Hepatocyte (in vitro differentiated cells): Measurements from ENCODE around the gene CLSTN1. TPM values are rescaled to one million over a fixed set of nuclear protein-coding genes. Genes with fewer than 3 reads are reported as not detected.

Experiments
- DNase-seq: peaks from one replicate; pipeline ENCODE4 v3.0.0-alpha.2; 2016; ENCODE audit warnings: low spot score
- H2AFZ ChIP-seq: fragments of 200-600 bp; sonication (generic); 2 replicates; pipeline ENCODE4 v1.6.0; 2016; ENCODE audit warnings: antibody characterized with exemption, mild to moderate bottlenecking
- H3K27ac ChIP-seq: fragments of 200-600 bp; sonication (generic); 2 replicates; pipeline ENCODE4 v1.5.1; 2016; ENCODE audit warnings: mild to moderate bottlenecking
- H3K27me3 ChIP-seq: fragments of 200-600 bp; sonication (generic); 2 replicates; pipeline ENCODE4 v1.6.1; 2016
- H3K36me3 ChIP-seq: fragments of 200-600 bp; sonication (generic); replicated peaks from 2 replicates; pipeline ENCODE4 v1.5.1; 2016; ENCODE audit warnings: low read depth; ENCODE audit not compliant: insufficient read depth
- H3K4me1 ChIP-seq: fragments of 200-600 bp; sonication (generic); 2 replicates; pipeline ENCODE4 v1.5.1; 2016; ENCODE audit warnings: mild to moderate bottlenecking, moderate library complexity; ENCODE audit not compliant: insufficient read depth
- H3K4me2 ChIP-seq: fragments of 200-600 bp; sonication (generic); 2 replicates; pipeline ENCODE4 v1.6.0; 2016
- H3K4me3 ChIP-seq: fragments of 200-600 bp; sonication (generic); 2 replicates; pipeline ENCODE4 v1.5.1; 2016; ENCODE audit warnings: mild to moderate bottlenecking
- H3K79me2 ChIP-seq: fragments of 200-600 bp; sonication (generic); 2 replicates; pipeline ENCODE4 v1.6.0; 2017; ENCODE audit warnings: mild to moderate bottlenecking
- H3K9me2 ChIP-seq: fragments of 200-600 bp; sonication (generic); replicated peaks from 2 replicates; pipeline ENCODE4 v1.6.0; 2017; ENCODE audit warnings: mild to moderate bottlenecking; ENCODE audit not compliant: insufficient read depth
- H3K9me3 ChIP-seq: fragments of 200-600 bp; sonication (generic); 2 replicates; pipeline ENCODE4 v1.5.1; 2016; ENCODE audit warnings: low read depth, mild to moderate bottlenecking
- H4K20me1 ChIP-seq: fragments of 200-600 bp; sonication (generic); 2 replicates; pipeline ENCODE4 v1.6.0; 2016; ENCODE audit warnings: mild to moderate bottlenecking; ENCODE audit not compliant: insufficient read depth, poor library complexity, severe bottlenecking
- CTCF ChIP-seq: fragments of 200-600 bp; sonication (generic); IDR thresholded peaks from 2 replicates; pipeline ENCODE4 v1.5.1; 2016; ENCODE audit warnings: antibody characterized with exemption, mild to moderate bottlenecking; ENCODE audit not compliant: poor library complexity
- EZH2 ChIP-seq: fragments of 200-600 bp; sonication (generic); IDR thresholded peaks from 2 replicates; pipeline ENCODE4 v1.6.1; 2016; ENCODE audit warnings: antibody characterized with exemption, mild to moderate bottlenecking, borderline replicate concordance
- EZH2phosphoT487 ChIP-seq: fragments of 200-600 bp; sonication (generic); IDR thresholded peaks from one replicate; pipeline ENCODE4 v1.6.1; 2018; ENCODE audit warnings: antibody characterized with exemption, mild to moderate bottlenecking, low read depth, moderate library complexity; ENCODE audit not compliant: unreplicated experiment, severe bottlenecking
- WGBS: methylation state at CpG from one replicate; pipeline ENCODE4 v1.1.6; 2016; ENCODE audit warnings: low lambda C conversion rate; ENCODE audit errors: missing lambda C conversion rate; 5-methylcytosine and 5-hydroxymethylcytosine counted together
- polyA plus RNA-seq: library from polyadenylated mRNA; unstranded; fragments of >200 nt; fragmentation: Nextera tagmentation; extraction: Ambion mirVana; gene quantifications from 2 replicates; pipeline ENCODE4 v1.2.1, GENCODE V29; 2016
- total RNA-seq: library from RNA; depleted of rRNA; stranded (reverse); fragments of >200 nt; gene quantifications from 2 replicates; pipeline ENCODE4 v1.2.3, GENCODE V29; 2014

CLSTN1 gene
- total and polyA plus RNA-seq, 2 experiments from 2014 or later: 47.7 to 74.2 TPM

- Histone ChIP-seq H3K27me3 (no peaks in the 10 kb centered on the region), H3K9me2 (no peaks in the 10 kb centered on the region), H4K20me1 (peaks cover 2% of the 10 kb centered on the region), H3K79me2 (peaks cover 52% of the 10 kb centered on the region), H2AFZ (no peak overlapping the region), H3K9me3 (no peaks in the 10 kb centered on the region), H3K27ac (no peak overlapping the region), H3K4me3 (no peak overlapping the region), H3K4me2 (no peak overlapping the region), H3K36me3 (no peaks in the 10 kb centered on the region), H3K4me1 (no peaks in the 10 kb centered on the region)
- WGBS: 91% methylated on average over 20 of the region's 20 CpGs
- no peak for TF ChIP-seq EZH2
- TF ChIP-seq CTCF: no peak
- TF ChIP-seq EZH2phosphoT487: no peak
- no peak for DNase-seq
Measured at GRCh38 chr1:9774712-9775679, 48.8 kb downstream of the CLSTN1 start.

GRCh38 chr1:9770298-9770697 is 53.5 kb downstream of the CLSTN1 start:
- TF ChIP-seq CTCF: no peak
- no peak for TF ChIP-seq EZH2
- no peak for TF ChIP-seq EZH2phosphoT487
- H4K20me1 ChIP-seq: no peaks in the 10 kb centered on the region
- peaks cover 28% of the 10 kb centered on the region for H3K79me2 ChIP-seq
- H3K9me3 ChIP-seq: no peaks in the 10 kb centered on the region
- H3K36me3 ChIP-seq: no peaks in the 10 kb centered on the region
- no peaks in the 10 kb centered on the region for H3K9me2 ChIP-seq
- H3K4me1 ChIP-seq: no peaks in the 10 kb centered on the region
- no peaks in the 10 kb centered on the region for H3K27me3 ChIP-seq
- DNase-seq: no peak
- no peak overlapping the region for H3K4me2 ChIP-seq
- no peak overlapping the region for H2AFZ ChIP-seq
- no peak overlapping the region for H3K27ac ChIP-seq
- H3K4me3 ChIP-seq: no peak overlapping the region
- 92% methylated on average over 10 of the region's 10 CpGs for WGBS

GRCh38 chr1:9768983-9769382 is 54.8 kb downstream of the CLSTN1 start:
- TF ChIP-seq CTCF (no peak), EZH2 (no peak), EZH2phosphoT487 (no peak)
- Histone ChIP-seq H3K9me3 (no peaks in the 10 kb centered on the region), H3K4me3 (no peak overlapping the region), H3K9me2 (no peaks in the 10 kb centered on the region), H3K36me3 (no peaks in the 10 kb centered on the region), H3K4me1 (no peaks in the 10 kb centered on the region), H4K20me1 (no peaks in the 10 kb centered on the region), H3K4me2 (no peak overlapping the region), H3K79me2 (peaks cover 31% of the 10 kb centered on the region), H3K27ac (no peak overlapping the region), H3K27me3 (no peaks in the 10 kb centered on the region), H2AFZ (no peak overlapping the region)
- DNase-seq: no peak
- WGBS: no CpG with 5 or more reads among the region's 3 CpGs
